ENCODE measurements around the gene ADORA3. TPM values are rescaled to one million over a fixed set of nuclear protein-coding genes. Genes with fewer than 3 reads are reported as not detected.

ADORA3 gene
- total and polyA plus RNA-seq, 2 of the 4 experiments (the other 2 are of a cell fraction) = not detected

- Histone ChIP-seq H3K56ac (ENCODE audit: extremely low read depth, insufficient read depth, low read length) (no peak overlapping the region), H3K18ac (ENCODE audit: low read depth, low read length) (no peak overlapping the region), H2BK15ac (ENCODE audit: low read depth, low read length) (no peak overlapping the region), H4K5ac (ENCODE audit: low read depth, low read length) (no peak overlapping the region), H3K14ac (replicated peaks; ENCODE audit: low read depth, low read length) (no peak overlapping the region), H2AK9ac (replicated peaks; ENCODE audit: low read depth, low read length, poor library complexity) (no peak overlapping the region), H3K36me3 (ENCODE audit: control insufficient read depth, insufficient read depth, low read length) (peaks cover 11% of the 10 kb centered on the region), H4K91ac (ENCODE audit: insufficient read depth, low read depth, low read length) (no peak overlapping the region), H3K9me3 (ENCODE audit: control insufficient read depth, insufficient read depth, low read length) (no peaks in the 10 kb centered on the region), H3K27ac (ENCODE audit: insufficient read depth, low read length) (no peak overlapping the region), H3K27me3 (ENCODE audit: control insufficient read depth, insufficient read depth, low read length) (no peaks in the 10 kb centered on the region), H4K20me1 (ENCODE audit: insufficient read depth, low read length) (no peaks in the 10 kb centered on the region), H2BK5ac (ENCODE audit: low read depth, low read length, poor library complexity, severe bottlenecking) (no peak overlapping the region), H3K79me1 (ENCODE audit: low read depth in 1 of 2, low read length in 2 of 2) (no peaks in the 10 kb centered on the region), H3K4me2 (ENCODE audit: low read depth, low read length) (no peak overlapping the region), H3K23ac (ENCODE audit: low read depth, low read length) (no peak overlapping the region), H3K4me3 (ENCODE audit: insufficient read depth, low read depth, low read length) (no peak overlapping the region), H3K4me1 (ENCODE audit: control insufficient read depth, insufficient read depth, low read length) (no peaks in the 10 kb centered on the region), H2BK120ac (ENCODE audit: low read depth, low read length) (no peak overlapping the region), H3K9ac (ENCODE audit: low read depth, low read length) (no peak overlapping the region), H4K8ac (ENCODE audit: low read depth in 2 of 2, low read length in 2 of 2) (no peak overlapping the region), H2AFZ (replicated peaks; ENCODE audit: low read length, poor library complexity) (no peak overlapping the region), H2AK5ac (ENCODE audit: low read depth, low read length) (no peak overlapping the region), H2BK20ac (ENCODE audit: low read depth, low read length) (no peak overlapping the region), H3K4ac (ENCODE audit: low read depth, low read length) (no peak overlapping the region), H3K9me1 (ENCODE audit: insufficient read depth, low read length) (no peaks in the 10 kb centered on the region)
- POLR2A ChIA-PET (ENCODE audit: unreplicated experiment) = no interaction called here
- intact Hi-C loops (cut with micrococcal nuclease) = no loop called here
- TF ChIP-seq USF2 (IDR thresholded peaks at IDR 0.05; ENCODE audit: low read depth, low read length) (no peak), SMC3 (IDR thresholded peaks at IDR 0.05; ENCODE audit: low read depth, low read length) (no peak), CHD1 (IDR thresholded peaks at IDR 0.05; ENCODE audit: low read depth, low read length) (no peak), NFE2L2 (IDR thresholded peaks at IDR 0.05; ENCODE audit: low read depth, low read length) (no peak), MAZ (IDR thresholded peaks at IDR 0.05; ENCODE audit: borderline replicate concordance, low read depth, low read length) (no peak)
- 100% methylated on average over 2 of the region's 5 CpGs; no CpG with 5 or more reads in 1 of the 2 experiments for WGBS, 2 experiments (ENCODE audit: extremely low coverage in 2 of 2, insufficient read length in 1 of 2)
- ATAC-seq (ENCODE audit: low read depth) (no peak), DNase-seq (no peak)
- dilution Hi-C loops (cut with HindIII; ENCODE audit: low sequenced_read_pairs, unreplicated experiment) = loop anchor here (25.0 kb wide), 1 partner anchor 292 kb away; the partner anchor contains the start of gene DDX20
- no TSS peak for BruUV-seq (replicated peaks)
- CTCF ChIA-PET = no interaction called here
- in situ Hi-C loops (cut with MboI; ENCODE audit: low sequenced_read_pairs) = no loop called here
Observed at GRCh38 chr1:111470596-111470995, 32.8 kb downstream of the ADORA3 start.
